HG02981 (cell line): ENCODE measurements around the gene UGT1A6.

Source experiments
- ATAC-seq: cut with Tn5 transposase; IDR thresholded peaks from one replicate; pipeline ENCODE4 v1.9.1; 2021; ENCODE audit warnings: mild to moderate bottlenecking, moderate library complexity; ENCODE audit not compliant: unreplicated experiment

The UGT1A6 gene

GRCh38 chr2:233761040-233761769, 68.5 kb downstream of the UGT1A6 start:
- no peak for ATAC-seq

- ATAC-seq: no peak
These were observed 71.6 kb downstream of the UGT1A6 start for GRCh38 chr2:233764264-233764663.

- ATAC-seq: no peak
These were observed 72.1 kb downstream of the UGT1A6 start for GRCh38 chr2:233764761-233765160.

GRCh38 chr2:233766416-233766815, 73.7 kb downstream of the UGT1A6 start:
- ATAC-seq: no peak

GRCh38 chr2:233768076-233768475, 75.4 kb downstream of the UGT1A6 start:
- ATAC-seq: no peak

GRCh38 chr2:233769260-233769659, 76.6 kb downstream of the UGT1A6 start:
- ATAC-seq: no peak

GRCh38 chr2:233772153-233772552, 79.5 kb downstream of the UGT1A6 start:
- no peak for ATAC-seq

- no peak for ATAC-seq
These were observed 79.9 kb downstream of the UGT1A6 start for GRCh38 chr2:233772583-233772982.

- ATAC-seq: no peak
These were observed 81.2 kb downstream of the UGT1A6 start for GRCh38 chr2:233773854-233774253.

GRCh38 chr2:233775414-233775813, 82.7 kb downstream of the UGT1A6 start:
- no peak for ATAC-seq

- ATAC-seq: no peak
These were observed 85.3 kb downstream of the UGT1A6 start, which contains the start of gene MROH2A for GRCh38 chr2:233778030-233778429. Gene MROH2A, plus strand, starts transcription at chr2:233778330. Its CDS starts 1,029 bp downstream, at chr2:233779359.

- no peak for ATAC-seq
These were observed 87.0 kb downstream of the UGT1A6 start for GRCh38 chr2:233779722-233780121.

GRCh38 chr2:233780771-233781170, 88.1 kb downstream of the UGT1A6 start:
- no peak for ATAC-seq

GRCh38 chr2:233789554-233789953, 96.9 kb downstream of the UGT1A6 start:
- ATAC-seq: no peak

GRCh38 chr2:233791151-233791882, 98.6 kb downstream of the UGT1A6 start:
- no peak for ATAC-seq

GRCh38 chr2:233791883-233792329, 99.2 kb downstream of the UGT1A6 start:
- no peak for ATAC-seq

GRCh38 chr2:233792720-233793119, 100.0 kb downstream of the UGT1A6 start:
- no peak for ATAC-seq

- no peak for ATAC-seq
These were observed 100.9 kb downstream of the UGT1A6 start for GRCh38 chr2:233793465-233794127.

- no peak for ATAC-seq
These were observed 101.5 kb downstream of the UGT1A6 start for GRCh38 chr2:233794128-233794658.

- ATAC-seq: no peak
These were observed 103.1 kb downstream of the UGT1A6 start for GRCh38 chr2:233795735-233796171.

- ATAC-seq: no peak
These were observed 103.6 kb downstream of the UGT1A6 start for GRCh38 chr2:233796254-233796653.
